ENCODE results near the gene CCDC88A. TPM values are rescaled to one million over a fixed set of nuclear protein-coding genes. Genes with fewer than 3 reads are reported as not detected.
A peak's percentile ranks its signal among the peaks of the same experiment; 100 is the strongest.
"Not testable (repeated sequence)": the region's sequence is repeated elsewhere in the genome, so short reads cannot be mapped to it uniquely, and the experiment has no call there.

The CCDC88A gene
- 50.8 TPM for polyA plus RNA-seq (2013, experiment 1 of 2)
- polyA plus RNA-seq (2013, experiment 2 of 2): 59.1 TPM

GRCh38 chr2:55419679-55420438 lies at the start of gene CCDC88A:
CCDC88A (minus strand) TSS chr2:55419856; CDS start chr2:55419079, 777 bp downstream.
- Histone ChIP-seq H3K36me3 (ENCODE audit: control insufficient read depth, insufficient read depth, low read length) (peaks cover 7% of the 10 kb centered on the region), H3K27ac (ENCODE audit: low read depth, low read length, severe bottlenecking) (peak within 1 kb of the TSS; percentile 88), H3K4me1 (ENCODE audit: control insufficient read depth, insufficient read depth, low read length, poor library complexity, severe bottlenecking) (peaks cover 5% of the 10 kb centered on the region), H3K9me3 (ENCODE audit: control insufficient read depth, low read length) (no peaks in the 10 kb centered on the region), H3K4me3 (ENCODE audit: extremely low read depth, insufficient read depth, low read length, poor library complexity, severe bottlenecking) (peak within 1 kb of the TSS; percentile 80)
- WGBS, 2 experiments (ENCODE audit: insufficient coverage in 2 of 2): 0% methylated on average over 30 to 33 of the region's 62 CpGs

GRCh38 chr2:55461679-55462078 lies 42.0 kb upstream of the CCDC88A start:
- no peaks in the 10 kb centered on the region for H3K4me1 ChIP-seq (ENCODE audit: control insufficient read depth, insufficient read depth, low read length, poor library complexity, severe bottlenecking)
- H3K9me3 ChIP-seq (ENCODE audit: control insufficient read depth, low read length): no peaks in the 10 kb centered on the region
- no CpG with 5 or more reads among the region's 2 CpGs for WGBS, 2 experiments (ENCODE audit: insufficient coverage in 2 of 2)
- H3K36me3 ChIP-seq (ENCODE audit: control insufficient read depth, insufficient read depth, low read length): no peaks in the 10 kb centered on the region
- H3K27ac ChIP-seq (ENCODE audit: low read depth, low read length, severe bottlenecking): no peak overlapping the region
- H3K4me3 ChIP-seq (ENCODE audit: extremely low read depth, insufficient read depth, low read length, poor library complexity, severe bottlenecking): no peak overlapping the region

- 92 to 100% methylated on average over 2 to 3 of the region's 3 CpGs for WGBS, 2 experiments (ENCODE audit: insufficient coverage in 2 of 2)
- no peaks in the 10 kb centered on the region for H3K9me3 ChIP-seq (ENCODE audit: control insufficient read depth, low read length)
Observed at GRCh38 chr2:55460562-55460961, 40.9 kb upstream of the CCDC88A start.

GRCh38 chr2:55459714-55460274 lies 40.1 kb upstream of the CCDC88A start:
- Histone ChIP-seq H3K27ac (ENCODE audit: low read depth, low read length, severe bottlenecking) (no peak overlapping the region), H3K4me3 (ENCODE audit: extremely low read depth, insufficient read depth, low read length, poor library complexity, severe bottlenecking) (no peak overlapping the region), H3K4me1 (ENCODE audit: control insufficient read depth, insufficient read depth, low read length, poor library complexity, severe bottlenecking) (no peaks in the 10 kb centered on the region), H3K9me3 (ENCODE audit: control insufficient read depth, low read length) (no peaks in the 10 kb centered on the region), H3K36me3 (ENCODE audit: control insufficient read depth, insufficient read depth, low read length) (no peaks in the 10 kb centered on the region)
- 75 to 94% methylated on average over 5 to 11 of the region's 11 CpGs for WGBS, 2 experiments (ENCODE audit: insufficient coverage in 2 of 2)

More at GRCh38 chr2:55460562-55460961, 40.9 kb upstream of the CCDC88A start:
- Histone ChIP-seq H3K4me3 (ENCODE audit: extremely low read depth, insufficient read depth, low read length, poor library complexity, severe bottlenecking) (no peak overlapping the region), H3K27ac (ENCODE audit: low read depth, low read length, severe bottlenecking) (no peak overlapping the region), H3K36me3 (ENCODE audit: control insufficient read depth, insufficient read depth, low read length) (no peaks in the 10 kb centered on the region), H3K4me1 (ENCODE audit: control insufficient read depth, insufficient read depth, low read length, poor library complexity, severe bottlenecking) (no peaks in the 10 kb centered on the region)

GRCh38 chr2:55459279-55459678 lies 39.6 kb upstream of the CCDC88A start:
- Histone ChIP-seq H3K36me3 (ENCODE audit: control insufficient read depth, insufficient read depth, low read length) (no peaks in the 10 kb centered on the region), H3K4me3 (ENCODE audit: extremely low read depth, insufficient read depth, low read length, poor library complexity, severe bottlenecking) (no peak overlapping the region), H3K9me3 (ENCODE audit: control insufficient read depth, low read length) (no peaks in the 10 kb centered on the region), H3K27ac (ENCODE audit: low read depth, low read length, severe bottlenecking) (no peak overlapping the region), H3K4me1 (ENCODE audit: control insufficient read depth, insufficient read depth, low read length, poor library complexity, severe bottlenecking) (no peaks in the 10 kb centered on the region)
- 89% methylated on average over 1 of the region's 3 CpGs; no CpG with 5 or more reads in 1 of the 2 experiments for WGBS, 2 experiments (ENCODE audit: insufficient coverage in 2 of 2)

- H3K4me3 ChIP-seq (ENCODE audit: extremely low read depth, insufficient read depth, low read length, poor library complexity, severe bottlenecking): no peak overlapping the region
Observed at GRCh38 chr2:55454121-55454520, 34.5 kb upstream of the CCDC88A start.

GRCh38 chr2:55452879-55453278 lies 33.2 kb upstream of the CCDC88A start:
- no peaks in the 10 kb centered on the region for H3K4me1 ChIP-seq (ENCODE audit: control insufficient read depth, insufficient read depth, low read length, poor library complexity, severe bottlenecking)
- no peak overlapping the region for H3K4me3 ChIP-seq (ENCODE audit: extremely low read depth, insufficient read depth, low read length, poor library complexity, severe bottlenecking)
- H3K36me3 ChIP-seq (ENCODE audit: control insufficient read depth, insufficient read depth, low read length): no peaks in the 10 kb centered on the region
- no peaks in the 10 kb centered on the region for H3K9me3 ChIP-seq (ENCODE audit: control insufficient read depth, low read length)
- no peak overlapping the region for H3K27ac ChIP-seq (ENCODE audit: low read depth, low read length, severe bottlenecking)
- 100% methylated on average over 1 to 2 of the region's 2 CpGs for WGBS, 2 experiments (ENCODE audit: insufficient coverage in 2 of 2)

More at GRCh38 chr2:55454121-55454520, 34.5 kb upstream of the CCDC88A start:
- Histone ChIP-seq H3K4me1 (ENCODE audit: control insufficient read depth, insufficient read depth, low read length, poor library complexity, severe bottlenecking) (no peaks in the 10 kb centered on the region), H3K27ac (ENCODE audit: low read depth, low read length, severe bottlenecking) (no peak overlapping the region), H3K36me3 (ENCODE audit: control insufficient read depth, insufficient read depth, low read length) (no peaks in the 10 kb centered on the region), H3K9me3 (ENCODE audit: control insufficient read depth, low read length) (no peaks in the 10 kb centered on the region)
- 85 to 86% methylated on average over 4 to 5 of the region's 5 CpGs for WGBS, 2 experiments (ENCODE audit: insufficient coverage in 2 of 2)

GRCh38 chr2:55451699-55452098 lies 32.0 kb upstream of the CCDC88A start:
- no peak overlapping the region for H3K27ac ChIP-seq (ENCODE audit: low read depth, low read length, severe bottlenecking)
- no peaks in the 10 kb centered on the region for H3K9me3 ChIP-seq (ENCODE audit: control insufficient read depth, low read length)
- 73 to 88% methylated on average over 1 of the region's 2 CpGs for WGBS, 2 experiments (ENCODE audit: insufficient coverage in 2 of 2)
- H3K36me3 ChIP-seq (ENCODE audit: control insufficient read depth, insufficient read depth, low read length): no peaks in the 10 kb centered on the region
- H3K4me1 ChIP-seq (ENCODE audit: control insufficient read depth, insufficient read depth, low read length, poor library complexity, severe bottlenecking): no peaks in the 10 kb centered on the region
- H3K4me3 ChIP-seq (ENCODE audit: extremely low read depth, insufficient read depth, low read length, poor library complexity, severe bottlenecking): no peak overlapping the region

- not testable (repeated sequence) for H3K4me1 ChIP-seq (ENCODE audit: control insufficient read depth, insufficient read depth, low read length, poor library complexity, severe bottlenecking); H3K4me3 ChIP-seq (ENCODE audit: extremely low read depth, insufficient read depth, low read length, poor library complexity, severe bottlenecking); H3K9me3 ChIP-seq (ENCODE audit: control insufficient read depth, low read length); H3K36me3 ChIP-seq (ENCODE audit: control insufficient read depth, insufficient read depth, low read length); H3K27ac ChIP-seq (ENCODE audit: low read depth, low read length, severe bottlenecking)
- WGBS, 2 experiments (ENCODE audit: insufficient coverage in 2 of 2): 100% methylated on average over 3 of the region's 3 CpGs; no CpG with 5 or more reads in 1 of the 2 experiments
Observed at GRCh38 chr2:55450014-55450413, 30.4 kb upstream of the CCDC88A start.

GRCh38 chr2:55442045-55442760 lies 22.5 kb upstream of the CCDC88A start:
- not testable (repeated sequence) for H3K27ac ChIP-seq (ENCODE audit: low read depth, low read length, severe bottlenecking); H3K4me3 ChIP-seq (ENCODE audit: extremely low read depth, insufficient read depth, low read length, poor library complexity, severe bottlenecking); H3K9me3 ChIP-seq (ENCODE audit: control insufficient read depth, low read length); H3K4me1 ChIP-seq (ENCODE audit: control insufficient read depth, insufficient read depth, low read length, poor library complexity, severe bottlenecking); H3K36me3 ChIP-seq (ENCODE audit: control insufficient read depth, insufficient read depth, low read length)
- 92 to 93% methylated on average over 9 to 22 of the region's 29 CpGs for WGBS, 2 experiments (ENCODE audit: insufficient coverage in 2 of 2)

All from mesodermal cell (in vitro differentiated cells).